A673 (cell line): Measurements from ENCODE around the gene GLCCI1.

Experiments used
- CTCF ChIP-seq: fragments of 300-800, 200-600 bp; sonication (generic); conservative IDR thresholded peaks from 2 replicates; pipeline ENCODE4 v1.5.1; 2017; ENCODE audit warnings: low read depth, mild to moderate bottlenecking, antibody characterized with exemption, low read length, moderate library complexity, mixed read lengths
- EZH2 ChIP-seq: fragments of 200-600 bp; sonication (generic); IDR thresholded peaks from 2 replicates; pipeline ENCODE4 v1.6.1; 2017; ENCODE audit warnings: borderline replicate concordance, low read depth, mild to moderate bottlenecking, mixed read lengths, antibody characterized with exemption, low read length; ENCODE audit not compliant: poor library complexity, severe bottlenecking

- TF ChIP-seq CTCF, result no peak
- TF ChIP-seq EZH2, result no peak
These were observed 137.0 kb downstream of the GLCCI1 start for GRCh38 chr7:8105449-8106095.
